Activated naive CD4-positive, alpha-beta T cell treated with anti-CD3 and anti-CD28 coated beads, Interleukin-2, amount 50 U/mL, for 72 hours (primary cell): ENCODE results near the gene ANO4. TPM values are rescaled to one million over a fixed set of nuclear protein-coding genes. Genes with fewer than 3 reads are reported as not detected.

Experiments
- total RNA-seq, 2 donors: library from RNA; stranded (reverse); gene quantifications; one replicate each; pipeline ENCODE4 v1.2.3, GENCODE V29; 2022

ANO4 gene
- total RNA-seq, 2 donors from 2014 or later: not detected

Other genes with a start within 250 kb of the ANO4 start
- gene GAS2L3, start 221.1 kb upstream of the ANO4 start, total RNA-seq: 10 to 100 TPM in 1 of 2 donors, 1 to 10 TPM in 1; 2.9 to 12.3 TPM